ENCODE data around the gene SPACA7.

GRCh38 chr13:112447306-112447705, 71.2 kb downstream of the SPACA7 start:
- TF ChIP-seq EZH2 (IDR thresholded peaks at IDR 0.05) (no peak), TCF7L2 (IDR thresholded peaks at IDR 0.05; ENCODE audit: borderline replicate concordance, extremely low read depth, insufficient read depth, insufficient read length) (no peak), CTCF (IDR thresholded peaks at IDR 0.05 in 2 of 3, conservative IDR thresholded peaks at IDR 0.05 in 1 of 3; ENCODE audit: borderline replicate concordance in 1 of 3, insufficient read depth in 1 of 3, low read depth in 2 of 3, low read length in 2 of 3) (no peak), CBX3 (IDR thresholded peaks at IDR 0.05; ENCODE audit: low read depth) (no peak), ZFX (IDR thresholded peaks at IDR 0.05) (no peak), SP1 (IDR thresholded peaks at IDR 0.05; ENCODE audit: low read depth) (no peak), ZNF274 (IDR thresholded peaks at IDR 0.05; ENCODE audit: low read depth, low read length) (no peak), POLR2AphosphoS5 (IDR thresholded peaks at IDR 0.05; ENCODE audit: low read depth, low read length) (no peak), POLR2A (IDR thresholded peaks at IDR 0.05; ENCODE audit: borderline replicate concordance, extremely low read depth, insufficient read depth, insufficient read length) (no peak), ZBTB33 (IDR thresholded peaks at IDR 0.05; ENCODE audit: extremely low read depth, insufficient replicate concordance, low read length) (no peak), RAD21 (IDR thresholded peaks at IDR 0.05; ENCODE audit: low read depth) (no peak), EZH2phosphoT487 (IDR thresholded peaks at IDR 0.05; ENCODE audit: borderline replicate concordance) (no peak), YY1 (IDR thresholded peaks at IDR 0.05; ENCODE audit: extremely low read depth, insufficient replicate concordance, low read depth, low read length) (no peak)

Measured in HCT116 (cell line).